GM23338 (cell line): Measurements from ENCODE around the gene HIPK1. TPM values are rescaled to one million over a fixed set of nuclear protein-coding genes. Genes with fewer than 3 reads are reported as not detected.
A peak's percentile ranks its signal among the peaks of the same experiment; 100 is the strongest.

Experiments used
- ATAC-seq: fragments of 200-7000 bp; cut with Tn5 transposase; 3 replicates; pipeline ENCODE4 v1.9.1; 2020
- DNase-seq: peaks from one replicate; pipeline ENCODE4 v3.0.0-alpha.2; 2015; ENCODE audit warnings: low spot score
- H2AFZ ChIP-seq: fragments of 200-600 bp; sonication (generic); 2 replicates; pipeline ENCODE4 v1.8.0; 2016; ENCODE audit warnings: antibody characterized with exemption, mild to moderate bottlenecking, moderate library complexity
- H3F3A ChIP-seq: fragments of 200-600 bp; sonication (generic); replicated peaks from 2 replicates; pipeline ENCODE4 v1.8.0; 2017; ENCODE audit warnings: antibody characterized with exemption, mixed run types, low read depth
- H3K27ac ChIP-seq: fragments of 200-600 bp; sonication (generic); 2 replicates; pipeline ENCODE4 v1.6.1; 2016; ENCODE audit warnings: low read depth
- H3K27me3 ChIP-seq: fragments of 200-600 bp; sonication (generic); 2 replicates; pipeline ENCODE4 v1.8.0; 2016; ENCODE audit warnings: mild to moderate bottlenecking, mixed run types, moderate library complexity; ENCODE audit not compliant: insufficient read depth
- H3K36me3 ChIP-seq: fragments of 200-600 bp; sonication (generic); 2 replicates; pipeline ENCODE4 v1.8.0; 2016; ENCODE audit warnings: mild to moderate bottlenecking; ENCODE audit not compliant: insufficient read depth
- H3K4me1 ChIP-seq: fragments of 200-600 bp; sonication (generic); 2 replicates; pipeline ENCODE4 v1.8.0; 2016; ENCODE audit warnings: mild to moderate bottlenecking, moderate library complexity; ENCODE audit not compliant: insufficient read depth
- H3K4me2 ChIP-seq: fragments of 200-600 bp; sonication (generic); 2 replicates; pipeline ENCODE4 v1.7.1; 2017; ENCODE audit warnings: mixed run types
- H3K4me3 ChIP-seq: fragments of 200-600 bp; sonication (generic); 2 replicates; pipeline ENCODE4 v1.6.1; 2016; ENCODE audit warnings: mixed run types
- H3K79me2 ChIP-seq: fragments of 200-600 bp; sonication (generic); replicated peaks from 2 replicates; pipeline ENCODE4 v1.8.0; 2017; ENCODE audit warnings: mild to moderate bottlenecking; ENCODE audit not compliant: insufficient read depth
- H3K9me2 ChIP-seq: fragments of 200-600 bp; sonication (generic); 2 replicates; pipeline ENCODE4 v1.8.0; 2017; ENCODE audit not compliant: insufficient read depth
- H4K20me1 ChIP-seq: fragments of 200-600 bp; sonication (generic); replicated peaks from 2 replicates; pipeline ENCODE4 v1.8.0; 2017; ENCODE audit warnings: mild to moderate bottlenecking; ENCODE audit not compliant: insufficient read depth
- H3K27ac Mint-ChIP-seq: 2 replicates; pipeline ENCODE4 v1.8.0; 2020; ENCODE audit warnings: inconsistent platforms, mild to moderate bottlenecking, moderate library complexity, mixed read lengths
- H3K27me3 Mint-ChIP-seq: 3 replicates; pipeline ENCODE4 v1.8.0; 2022; ENCODE audit warnings: low read depth, mild to moderate bottlenecking, moderate library complexity, mixed read lengths, inconsistent platforms; ENCODE audit not compliant: insufficient read depth, poor library complexity
- H3K36me3 Mint-ChIP-seq: 3 replicates; pipeline ENCODE4 v1.8.0; 2021; ENCODE audit warnings: low read depth, mild to moderate bottlenecking, inconsistent platforms, moderate library complexity, mixed read lengths
- H3K4me1 Mint-ChIP-seq: 3 replicates; pipeline ENCODE4 v1.8.0; 2020; ENCODE audit warnings: mild to moderate bottlenecking, inconsistent platforms, mixed read lengths
- H3K4me3 Mint-ChIP-seq: 3 replicates; pipeline ENCODE4 v1.8.0; 2021; ENCODE audit warnings: moderate library complexity, mild to moderate bottlenecking, inconsistent platforms, mixed read lengths
- H3K9me3 Mint-ChIP-seq: 3 replicates; pipeline ENCODE4 v1.8.0; 2020; ENCODE audit warnings: moderate library complexity, mild to moderate bottlenecking, inconsistent platforms, mixed read lengths
- CREB1 ChIP-seq: fragments of 250-450 bp; sonication (Bioruptor Pico); IDR thresholded peaks from 2 replicates; pipeline ENCODE4 v1.5.0; 2020; ENCODE audit warnings: low read depth, mild to moderate bottlenecking, moderate library complexity
- EZH2 ChIP-seq: fragments of 200-600 bp; sonication (generic); IDR thresholded peaks from one replicate; pipeline ENCODE4 v1.8.0; 2017; ENCODE audit warnings: antibody characterized with exemption, mild to moderate bottlenecking, low read depth; ENCODE audit not compliant: unreplicated experiment
- EZH2phosphoT487 ChIP-seq: fragments of 200-600 bp; sonication (generic); IDR thresholded peaks from one replicate; pipeline ENCODE4 v1.8.1; 2018; ENCODE audit warnings: antibody characterized with exemption; ENCODE audit not compliant: unreplicated experiment
- JUNB ChIP-seq: IDR thresholded peaks from one replicate; pipeline ENCODE4 v1.6.1; 2016; ENCODE audit warnings: antibody characterized with exemption; ENCODE audit not compliant: unreplicated experiment
- NANOG ChIP-seq: IDR thresholded peaks from 2 replicates; pipeline ENCODE4 v1.6.1; 2016; ENCODE audit warnings: antibody characterized with exemption, borderline replicate concordance
- POLR2AphosphoS5 ChIP-seq: IDR thresholded peaks from 2 replicates; pipeline ENCODE4 v1.6.1; 2016; ENCODE audit warnings: antibody characterized with exemption, low read depth
- STAT1 ChIP-seq: IDR thresholded peaks from one replicate; pipeline ENCODE4 v1.6.1; 2016; ENCODE audit warnings: antibody characterized with exemption; ENCODE audit not compliant: unreplicated experiment
- ZNF114 ChIP-seq: fragments of 250-450 bp; sonication (Bioruptor Pico); IDR thresholded peaks from 2 replicates; pipeline ENCODE4 v1.5.0; 2020; ENCODE audit warnings: mild to moderate bottlenecking, moderate library complexity
- ZNF331 ChIP-seq: fragments of 250-450 bp; sonication (Bioruptor Pico); IDR thresholded peaks from 2 replicates; pipeline ENCODE4 v1.5.0; 2020; ENCODE audit warnings: low read depth, mild to moderate bottlenecking, moderate library complexity
- polyA plus RNA-seq: library from polyadenylated mRNA; unstranded; fragments of >200 nt; fragmentation: Nextera tagmentation; extraction: Ambion mirVana; gene quantifications from 2 replicates; pipeline ENCODE4 v1.2.1, GENCODE V29; 2016
- total RNA-seq: library from RNA; depleted of rRNA; stranded (reverse); fragments of >200 nt; shearing (Covaris generic); gene quantifications from 2 replicates; pipeline ENCODE4 v1.2.3, GENCODE V29; 2014
- TF ChIP-seq, protein P1 (sequence below), 2 experiments: fragments of 200-600 bp in 1 of 2; sonication (generic) in 1 of 2; conservative IDR thresholded peaks; 2 replicates each; pipeline versions ENCODE4 v1.5.1 to v1.6.1; 2016 to 2017; ENCODE audit warnings: antibody characterized with exemption in 2 of 2, low read depth in 2 of 2, mild to moderate bottlenecking in 2 of 2, moderate library complexity in 1 of 2
- TF ChIP-seq, protein P2 (sequence below): fragments of 250-450 bp; sonication (Bioruptor Pico); IDR thresholded peaks from 2 replicates; pipeline ENCODE4 v1.5.0; 2020; ENCODE audit warnings: mild to moderate bottlenecking, moderate library complexity
- TF ChIP-seq, protein P3 (sequence below): IDR thresholded peaks from 2 replicates; pipeline ENCODE4 v1.6.1; 2016; ENCODE audit warnings: antibody characterized with exemption

HIPK1 gene
- total and polyA plus RNA-seq, 2 experiments from 2014 or later = 14.3 to 47.5 TPM

DNA sequence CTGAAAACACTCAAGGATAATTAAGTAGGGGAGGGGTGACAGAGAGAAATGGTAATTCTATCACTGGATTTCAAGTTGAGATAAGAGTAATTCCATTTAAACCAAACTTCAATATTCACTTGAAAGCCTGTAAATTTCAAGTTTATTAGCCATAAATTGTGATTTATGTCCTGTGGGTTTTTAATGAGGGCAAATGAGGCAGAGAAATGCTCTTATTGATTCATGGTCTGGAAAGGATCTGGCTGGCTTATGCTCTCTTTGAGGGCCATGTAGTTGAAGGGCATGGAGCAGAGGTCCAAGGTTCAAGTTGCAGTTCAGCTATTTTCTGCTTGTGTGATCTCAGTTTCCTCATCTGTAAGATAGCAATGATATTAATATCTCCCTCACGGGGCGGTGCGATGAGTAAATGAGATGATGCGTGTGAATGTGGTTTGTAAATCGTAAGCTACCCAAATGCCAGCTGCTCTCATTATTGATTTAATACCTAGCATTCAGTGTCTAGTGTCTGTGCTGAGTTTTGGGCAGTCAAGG, 62.4 kb downstream of the HIPK1 start (continued):
- TF ChIP-seq, protein P1, sequence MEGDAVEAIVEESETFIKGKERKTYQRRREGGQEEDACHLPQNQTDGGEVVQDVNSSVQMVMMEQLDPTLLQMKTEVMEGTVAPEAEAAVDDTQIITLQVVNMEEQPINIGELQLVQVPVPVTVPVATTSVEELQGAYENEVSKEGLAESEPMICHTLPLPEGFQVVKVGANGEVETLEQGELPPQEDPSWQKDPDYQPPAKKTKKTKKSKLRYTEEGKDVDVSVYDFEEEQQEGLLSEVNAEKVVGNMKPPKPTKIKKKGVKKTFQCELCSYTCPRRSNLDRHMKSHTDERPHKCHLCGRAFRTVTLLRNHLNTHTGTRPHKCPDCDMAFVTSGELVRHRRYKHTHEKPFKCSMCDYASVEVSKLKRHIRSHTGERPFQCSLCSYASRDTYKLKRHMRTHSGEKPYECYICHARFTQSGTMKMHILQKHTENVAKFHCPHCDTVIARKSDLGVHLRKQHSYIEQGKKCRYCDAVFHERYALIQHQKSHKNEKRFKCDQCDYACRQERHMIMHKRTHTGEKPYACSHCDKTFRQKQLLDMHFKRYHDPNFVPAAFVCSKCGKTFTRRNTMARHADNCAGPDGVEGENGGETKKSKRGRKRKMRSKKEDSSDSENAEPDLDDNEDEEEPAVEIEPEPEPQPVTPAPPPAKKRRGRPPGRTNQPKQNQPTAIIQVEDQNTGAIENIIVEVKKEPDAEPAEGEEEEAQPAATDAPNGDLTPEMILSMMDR (conservative IDR thresholded peaks at IDR 0.05; ENCODE audit: low read depth in 2 of 2) = no peak
- no peak for TF ChIP-seq STAT1
- no peak for TF ChIP-seq ZNF331 (CRISPR knock-in tag)
- no peak for TF ChIP-seq EZH2phosphoT487
- TF ChIP-seq ZNF114 = no peak
- TF ChIP-seq NANOG = no peak
- TF ChIP-seq POLR2AphosphoS5 = no peak
- no peak for TF ChIP-seq EZH2

DNA sequence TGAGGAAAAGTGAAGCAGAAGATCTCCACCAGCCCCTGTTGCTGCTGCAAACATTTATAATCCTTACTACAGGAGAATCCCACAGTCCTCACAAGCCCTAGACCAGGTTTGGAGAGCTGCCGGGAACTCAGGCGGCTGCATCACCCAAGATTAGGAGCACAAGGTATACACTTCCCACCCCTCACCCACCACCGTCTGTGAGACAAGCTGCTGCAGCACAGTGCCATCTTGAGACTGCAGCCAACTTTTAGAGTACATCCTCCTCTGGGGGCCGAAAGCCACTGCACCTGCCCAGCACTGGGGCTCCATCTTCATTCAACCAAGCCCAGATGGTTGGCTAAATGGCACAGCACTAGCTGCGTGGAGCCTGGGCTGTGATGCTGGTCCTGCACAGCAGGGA, 63.9 kb downstream of the HIPK1 start:
- Mint-ChIP-seq H3K27ac (no peak overlapping the region), H3K4me3 (no peak overlapping the region), H3K4me1 (peaks cover 3% of the 10 kb centered on the region; the same call in 2 of the 3 replicates), H3K36me3 (peaks cover 15% of the 10 kb centered on the region), H3K9me3 (peaks cover 22% of the 10 kb centered on the region), H3K27me3 (peaks cover 1% of the 10 kb centered on the region)
- ATAC-seq (no peak), DNase-seq (no peak)
- Histone ChIP-seq H4K20me1 (no peaks in the 10 kb centered on the region), H3K79me2 (no peaks in the 10 kb centered on the region), H3K27me3 (no peaks in the 10 kb centered on the region), H3K4me3 (no peak overlapping the region), H3K36me3 (peaks cover 17% of the 10 kb centered on the region), H3F3A (no peaks in the 10 kb centered on the region), H3K27ac (no peak overlapping the region), H3K4me1 (0 out of 2 replicates have a peak, but pooled peaks cover 4% of the 10 kb centered on the region), H2AFZ (peak overlapping the region; percentile 52; the same call in 1 of the 2 replicates), H3K9me2 (0 out of 2 replicates have a peak, but pooled peaks cover 13% of the 10 kb centered on the region), H3K4me2 (no peak overlapping the region)
- TF ChIP-seq, protein P2, sequence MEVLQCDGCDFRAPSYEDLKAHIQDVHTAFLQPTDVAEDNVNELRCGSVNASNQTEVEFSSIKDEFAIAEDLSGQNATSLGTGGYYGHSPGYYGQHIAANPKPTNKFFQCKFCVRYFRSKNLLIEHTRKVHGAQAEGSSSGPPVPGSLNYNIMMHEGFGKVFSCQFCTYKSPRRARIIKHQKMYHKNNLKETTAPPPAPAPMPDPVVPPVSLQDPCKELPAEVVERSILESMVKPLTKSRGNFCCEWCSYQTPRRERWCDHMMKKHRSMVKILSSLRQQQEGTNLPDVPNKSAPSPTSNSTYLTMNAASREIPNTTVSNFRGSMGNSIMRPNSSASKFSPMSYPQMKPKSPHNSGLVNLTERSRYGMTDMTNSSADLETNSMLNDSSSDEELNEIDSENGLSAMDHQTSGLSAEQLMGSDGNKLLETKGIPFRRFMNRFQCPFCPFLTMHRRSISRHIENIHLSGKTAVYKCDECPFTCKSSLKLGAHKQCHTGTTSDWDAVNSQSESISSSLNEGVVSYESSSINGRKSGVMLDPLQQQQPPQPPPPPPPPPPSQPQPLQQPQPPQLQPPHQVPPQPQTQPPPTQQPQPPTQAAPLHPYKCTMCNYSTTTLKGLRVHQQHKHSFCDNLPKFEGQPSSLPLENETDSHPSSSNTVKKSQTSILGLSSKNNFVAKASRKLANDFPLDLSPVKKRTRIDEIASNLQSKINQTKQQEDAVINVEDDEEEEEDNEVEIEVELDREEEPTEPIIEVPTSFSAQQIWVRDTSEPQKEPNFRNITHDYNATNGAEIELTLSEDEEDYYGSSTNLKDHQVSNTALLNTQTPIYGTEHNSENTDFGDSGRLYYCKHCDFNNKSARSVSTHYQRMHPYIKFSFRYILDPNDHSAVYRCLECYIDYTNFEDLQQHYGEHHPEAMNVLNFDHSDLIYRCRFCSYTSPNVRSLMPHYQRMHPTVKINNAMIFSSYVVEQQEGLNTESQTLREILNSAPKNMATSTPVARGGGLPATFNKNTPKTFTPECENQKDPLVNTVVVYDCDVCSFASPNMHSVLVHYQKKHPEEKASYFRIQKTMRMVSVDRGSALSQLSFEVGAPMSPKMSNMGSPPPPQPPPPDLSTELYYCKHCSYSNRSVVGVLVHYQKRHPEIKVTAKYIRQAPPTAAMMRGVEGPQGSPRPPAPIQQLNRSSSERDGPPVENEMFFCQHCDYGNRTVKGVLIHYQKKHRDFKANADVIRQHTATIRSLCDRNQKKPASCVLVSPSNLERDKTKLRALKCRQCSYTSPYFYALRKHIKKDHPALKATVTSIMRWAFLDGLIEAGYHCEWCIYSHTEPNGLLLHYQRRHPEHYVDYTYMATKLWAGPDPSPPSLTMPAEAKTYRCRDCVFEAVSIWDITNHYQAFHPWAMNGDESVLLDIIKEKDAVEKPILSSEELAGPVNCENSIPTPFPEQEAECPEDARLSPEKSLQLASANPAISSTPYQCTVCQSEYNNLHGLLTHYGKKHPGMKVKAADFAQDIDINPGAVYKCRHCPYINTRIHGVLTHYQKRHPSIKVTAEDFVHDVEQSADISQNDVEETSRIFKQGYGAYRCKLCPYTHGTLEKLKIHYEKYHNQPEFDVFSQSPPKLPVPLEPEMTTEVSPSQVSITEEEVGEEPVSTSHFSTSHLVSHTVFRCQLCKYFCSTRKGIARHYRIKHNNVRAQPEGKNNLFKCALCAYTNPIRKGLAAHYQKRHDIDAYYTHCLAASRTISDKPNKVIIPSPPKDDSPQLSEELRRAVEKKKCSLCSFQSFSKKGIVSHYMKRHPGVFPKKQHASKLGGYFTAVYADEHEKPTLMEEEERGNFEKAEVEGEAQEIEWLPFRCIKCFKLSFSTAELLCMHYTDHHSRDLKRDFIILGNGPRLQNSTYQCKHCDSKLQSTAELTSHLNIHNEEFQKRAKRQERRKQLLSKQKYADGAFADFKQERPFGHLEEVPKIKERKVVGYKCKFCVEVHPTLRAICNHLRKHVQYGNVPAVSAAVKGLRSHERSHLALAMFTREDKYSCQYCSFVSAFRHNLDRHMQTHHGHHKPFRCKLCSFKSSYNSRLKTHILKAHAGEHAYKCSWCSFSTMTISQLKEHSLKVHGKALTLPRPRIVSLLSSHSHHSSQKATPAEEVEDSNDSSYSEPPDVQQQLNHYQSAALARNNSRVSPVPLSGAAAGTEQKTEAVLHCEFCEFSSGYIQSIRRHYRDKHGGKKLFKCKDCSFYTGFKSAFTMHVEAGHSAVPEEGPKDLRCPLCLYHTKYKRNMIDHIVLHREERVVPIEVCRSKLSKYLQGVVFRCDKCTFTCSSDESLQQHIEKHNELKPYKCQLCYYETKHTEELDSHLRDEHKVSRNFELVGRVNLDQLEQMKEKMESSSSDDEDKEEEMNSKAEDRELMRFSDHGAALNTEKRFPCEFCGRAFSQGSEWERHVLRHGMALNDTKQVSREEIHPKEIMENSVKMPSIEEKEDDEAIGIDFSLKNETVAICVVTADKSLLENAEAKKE (CRISPR knock-in tag) = no peak
- no peak for TF ChIP-seq ZNF331 (CRISPR knock-in tag)
- TF ChIP-seq EZH2phosphoT487 = no peak
- TF ChIP-seq CREB1 (CRISPR knock-in tag) = no peak
- TF ChIP-seq STAT1 = no peak
- TF ChIP-seq, protein P3, sequence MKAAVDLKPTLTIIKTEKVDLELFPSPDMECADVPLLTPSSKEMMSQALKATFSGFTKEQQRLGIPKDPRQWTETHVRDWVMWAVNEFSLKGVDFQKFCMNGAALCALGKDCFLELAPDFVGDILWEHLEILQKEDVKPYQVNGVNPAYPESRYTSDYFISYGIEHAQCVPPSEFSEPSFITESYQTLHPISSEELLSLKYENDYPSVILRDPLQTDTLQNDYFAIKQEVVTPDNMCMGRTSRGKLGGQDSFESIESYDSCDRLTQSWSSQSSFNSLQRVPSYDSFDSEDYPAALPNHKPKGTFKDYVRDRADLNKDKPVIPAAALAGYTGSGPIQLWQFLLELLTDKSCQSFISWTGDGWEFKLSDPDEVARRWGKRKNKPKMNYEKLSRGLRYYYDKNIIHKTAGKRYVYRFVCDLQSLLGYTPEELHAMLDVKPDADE = no peak
- TF ChIP-seq NANOG = no peak
- no peak for TF ChIP-seq EZH2
- no peak for TF ChIP-seq JUNB
- TF ChIP-seq, protein P1 (conservative IDR thresholded peaks at IDR 0.05; ENCODE audit: low read depth in 2 of 2) = no peak
